Retinal pigment epithelial cell (primary cell): Measurements from ENCODE around the gene PLK3.
"Not testable (repeated sequence)": the region's sequence is repeated elsewhere in the genome, so short reads cannot be mapped to it uniquely, and the experiment has no call there.

ENCODE experiments used
- DNase-seq: peaks from one replicate; pipeline ENCODE4 v3.0.0-alpha.2; 2010; ENCODE audit warnings: low read depth
- H3K4me3 ChIP-seq: 2 replicates; pipeline ENCODE4 v1.5.1; 2011; ENCODE audit warnings: mild to moderate bottlenecking, low read length, control low read depth, moderate library complexity
- TF ChIP-seq, protein P1 (sequence below): conservative IDR thresholded peaks from 2 replicates; pipeline ENCODE4 v1.5.1; 2011; ENCODE audit warnings: low read depth, low read length, control low read depth, inconsistent platforms

PLK3 gene

DNA sequence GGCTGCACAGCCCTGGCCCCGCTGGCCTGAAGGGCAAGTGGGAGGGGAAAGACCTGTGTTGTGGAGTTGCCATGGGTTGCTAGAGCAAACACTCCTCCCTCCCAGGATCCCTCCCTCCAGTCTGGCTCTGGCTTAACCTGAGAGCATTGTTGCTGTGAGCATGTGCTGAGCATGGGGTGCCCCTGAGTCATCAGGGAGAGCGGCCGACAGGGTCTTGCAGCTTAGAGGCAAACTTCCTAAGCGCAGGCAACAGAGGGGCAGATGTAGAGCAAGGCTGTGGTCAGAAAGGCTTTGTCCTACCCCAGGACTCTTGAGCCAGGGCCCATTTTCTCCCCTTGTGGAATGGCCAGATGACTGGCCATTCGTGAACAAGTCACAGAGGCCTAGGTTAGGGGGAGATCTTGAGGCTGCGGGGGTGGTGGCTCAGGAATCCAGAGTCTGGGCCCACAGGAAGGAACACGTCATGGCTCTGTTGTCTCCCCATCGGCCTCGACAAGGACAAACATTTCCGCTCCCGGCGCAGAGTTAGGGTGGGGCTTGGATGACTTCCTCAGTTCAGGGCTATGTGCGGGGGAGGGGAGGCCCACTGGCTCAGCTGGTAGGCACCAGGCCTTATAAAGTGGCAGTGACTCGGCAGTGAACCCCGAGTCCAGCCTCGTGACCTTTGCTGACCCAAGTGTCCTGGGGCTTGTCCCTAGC, 7.3 kb downstream of the PLK3 start:
- TF ChIP-seq, protein P1, sequence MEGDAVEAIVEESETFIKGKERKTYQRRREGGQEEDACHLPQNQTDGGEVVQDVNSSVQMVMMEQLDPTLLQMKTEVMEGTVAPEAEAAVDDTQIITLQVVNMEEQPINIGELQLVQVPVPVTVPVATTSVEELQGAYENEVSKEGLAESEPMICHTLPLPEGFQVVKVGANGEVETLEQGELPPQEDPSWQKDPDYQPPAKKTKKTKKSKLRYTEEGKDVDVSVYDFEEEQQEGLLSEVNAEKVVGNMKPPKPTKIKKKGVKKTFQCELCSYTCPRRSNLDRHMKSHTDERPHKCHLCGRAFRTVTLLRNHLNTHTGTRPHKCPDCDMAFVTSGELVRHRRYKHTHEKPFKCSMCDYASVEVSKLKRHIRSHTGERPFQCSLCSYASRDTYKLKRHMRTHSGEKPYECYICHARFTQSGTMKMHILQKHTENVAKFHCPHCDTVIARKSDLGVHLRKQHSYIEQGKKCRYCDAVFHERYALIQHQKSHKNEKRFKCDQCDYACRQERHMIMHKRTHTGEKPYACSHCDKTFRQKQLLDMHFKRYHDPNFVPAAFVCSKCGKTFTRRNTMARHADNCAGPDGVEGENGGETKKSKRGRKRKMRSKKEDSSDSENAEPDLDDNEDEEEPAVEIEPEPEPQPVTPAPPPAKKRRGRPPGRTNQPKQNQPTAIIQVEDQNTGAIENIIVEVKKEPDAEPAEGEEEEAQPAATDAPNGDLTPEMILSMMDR: no peak
- DNase-seq: peak; percentile 100
- peak overlapping the region; percentile 14 for H3K4me3 ChIP-seq

DNA sequence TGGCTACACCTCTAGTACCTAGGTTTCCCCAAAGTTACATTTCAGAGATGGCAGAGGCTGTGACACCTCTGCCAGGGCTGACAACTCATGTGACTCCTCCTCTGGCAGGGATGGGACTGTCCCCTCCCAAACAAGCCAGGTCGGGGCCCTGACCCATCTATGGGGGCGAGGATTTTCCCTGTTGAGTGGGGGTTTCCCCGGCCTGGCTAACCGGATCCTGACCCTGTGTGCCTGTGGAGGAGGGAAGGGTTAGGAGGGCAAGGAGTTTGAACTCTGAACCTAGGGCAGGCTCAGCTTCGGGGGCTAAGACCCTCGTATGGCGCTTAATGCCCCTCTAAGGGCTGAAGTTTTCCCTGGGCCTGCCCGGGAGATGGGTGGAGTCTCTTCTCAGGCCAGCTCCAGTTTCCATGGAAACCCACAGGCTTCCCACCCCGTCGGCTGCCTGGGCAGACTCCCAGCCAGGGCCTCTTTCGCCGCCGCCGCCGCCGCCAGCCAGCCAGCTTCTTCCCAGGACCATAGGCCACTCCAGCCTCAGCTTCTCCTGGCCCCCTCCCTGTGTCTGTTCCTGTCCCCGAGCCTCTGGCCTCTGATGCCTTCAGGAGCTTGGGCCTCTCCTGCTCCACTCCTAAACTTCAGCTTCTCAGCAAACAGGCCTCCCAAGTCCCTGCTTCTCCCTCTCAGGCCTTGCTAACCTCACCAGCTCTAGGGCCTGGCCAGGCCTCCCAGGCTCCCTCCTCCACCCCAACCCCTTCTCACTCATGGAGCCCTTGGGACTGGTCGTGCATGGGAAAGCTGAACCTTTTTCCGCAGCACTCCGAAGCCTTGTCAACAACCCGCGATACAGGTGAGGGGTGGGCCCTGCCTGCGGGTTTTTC, 8.1 kb downstream of the PLK3 start, which contains the start of gene BTBD19:
Gene BTBD19, plus strand, starts transcription at position 461 of the 875 bp plus-strand sequence. Its CDS starts 298 bp downstream, at position 759.
- peak; percentile 78 for DNase-seq
- H3K4me3 ChIP-seq: peak within 1 kb of the TSS; percentile 59
- TF ChIP-seq, protein P1: no peak

DNA sequence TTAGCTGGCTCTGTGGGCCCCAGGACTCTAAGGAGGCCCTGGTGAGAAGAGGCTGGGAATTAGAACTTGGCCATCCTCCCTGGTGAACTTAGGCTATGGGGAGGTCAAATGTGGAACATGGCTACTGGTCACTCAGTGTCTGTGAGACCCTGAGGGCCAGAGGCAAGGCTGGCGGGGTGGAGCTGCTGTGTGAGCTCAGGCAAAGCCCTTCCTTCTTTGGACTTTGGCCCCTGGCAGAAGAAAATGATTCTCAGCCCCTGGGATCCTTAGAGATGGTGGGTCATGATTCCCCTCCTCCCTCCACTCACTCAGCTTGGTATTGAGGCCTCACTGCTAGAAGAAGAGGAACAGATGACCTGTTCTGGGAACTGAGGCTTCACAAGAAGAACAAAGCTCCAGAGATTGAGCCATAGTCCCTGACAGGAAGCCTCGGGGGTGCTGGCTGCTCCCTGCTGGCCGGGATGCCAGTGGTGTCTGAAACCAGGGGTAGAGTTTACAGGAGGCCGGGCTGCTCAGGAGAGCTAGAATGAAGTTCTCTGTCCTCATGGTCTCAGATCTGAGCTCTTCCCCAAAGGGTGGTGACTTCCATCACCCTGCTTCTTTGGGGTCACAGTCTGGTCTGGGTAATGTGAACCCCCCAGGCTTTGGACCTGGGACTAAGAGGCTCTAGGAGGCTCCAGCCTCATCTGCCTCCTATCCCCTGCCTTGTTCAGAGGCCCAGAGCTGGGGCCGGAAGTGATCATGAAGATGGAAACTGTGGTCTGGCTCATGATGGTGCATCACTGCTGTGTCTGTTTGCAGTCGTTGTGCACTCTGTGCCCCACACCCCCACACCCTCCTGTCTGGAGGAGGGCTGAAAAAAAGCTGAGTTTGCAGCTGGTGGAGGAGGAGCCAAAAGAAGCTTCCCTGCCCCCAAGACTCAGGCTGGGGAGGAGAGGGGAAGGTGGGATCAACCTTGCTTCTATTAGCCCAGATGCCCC, 9.1 kb downstream of the PLK3 start:
- peak overlapping the region; percentile 59 for H3K4me3 ChIP-seq
- no peak for DNase-seq
- TF ChIP-seq, protein P1: peak; percentile 26

DNA sequence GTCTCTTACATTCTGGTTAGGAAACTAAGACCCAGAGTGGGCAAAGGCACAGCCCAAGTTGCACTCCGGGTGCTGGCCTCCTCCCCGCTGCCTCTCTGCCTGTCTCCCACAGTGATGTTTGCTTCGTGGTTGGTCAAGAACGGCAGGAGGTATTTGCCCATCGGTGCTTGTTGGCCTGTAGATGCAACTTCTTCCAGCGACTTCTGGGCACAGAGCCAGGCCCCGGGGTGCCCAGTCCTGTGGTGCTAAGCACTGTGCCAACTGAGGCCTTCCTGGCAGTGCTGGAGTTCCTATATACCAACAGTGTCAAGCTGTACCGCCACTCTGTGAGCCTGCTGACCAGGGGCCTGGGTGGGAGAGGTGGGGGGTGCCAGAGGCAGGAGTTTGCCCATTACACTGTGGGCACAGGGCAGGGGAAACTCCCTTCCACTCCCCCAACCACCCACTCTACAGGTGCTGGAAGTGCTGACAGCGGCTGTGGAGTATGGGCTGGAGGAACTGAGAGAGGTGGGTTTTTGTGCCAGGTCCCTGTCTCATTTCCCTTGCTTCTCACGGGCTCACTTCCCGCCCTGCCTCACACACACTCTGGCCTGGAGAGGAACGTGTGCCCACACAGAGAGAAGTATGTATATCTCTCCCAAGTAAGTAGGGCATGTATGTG, 10.1 kb downstream of the PLK3 start:
- no peak for DNase-seq
- TF ChIP-seq, protein P1: no peak
- peak overlapping the region; percentile 59 for H3K4me3 ChIP-seq

DNA sequence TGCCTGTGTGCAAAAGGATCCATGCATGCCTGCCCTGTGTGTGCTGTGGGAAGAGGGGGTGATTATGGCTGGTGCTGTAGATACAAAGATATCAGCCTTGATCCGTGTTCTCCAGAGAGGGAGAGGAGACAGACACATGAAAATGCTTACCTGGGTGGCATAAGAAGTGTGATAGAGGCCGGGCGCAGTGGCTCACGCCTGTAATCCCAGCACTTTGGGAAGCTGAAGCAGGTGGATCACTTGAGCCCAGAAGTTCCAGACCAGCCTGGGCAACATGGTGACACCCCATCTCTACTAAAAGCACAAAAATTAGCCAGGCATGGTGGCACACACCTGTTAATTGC, 10.6 kb downstream of the PLK3 start:
- DNase-seq, H3K4me3 ChIP-seq: not testable (repeated sequence)

DNA sequence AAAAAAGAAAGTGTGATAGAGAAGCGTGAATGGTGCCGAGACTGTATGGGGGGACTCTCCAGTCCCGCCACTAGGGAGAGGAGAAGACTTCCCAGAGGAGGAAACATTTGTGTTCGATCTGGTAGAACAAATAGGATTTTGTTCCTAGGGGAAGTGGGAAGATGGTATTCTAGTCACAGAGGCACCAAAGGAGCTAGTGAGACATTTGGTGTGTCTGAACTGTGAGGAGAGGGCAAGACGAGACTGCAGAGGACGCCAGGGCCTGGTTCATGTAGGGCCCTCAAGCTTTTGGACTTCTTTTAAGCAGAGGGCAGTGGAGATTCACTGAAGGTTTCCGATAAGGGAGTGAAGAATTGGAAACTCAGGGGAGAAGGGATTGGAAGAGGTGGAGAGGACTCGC, 11.1 kb downstream of the PLK3 start:
- peak overlapping the region; percentile 2 for H3K4me3 ChIP-seq
- TF ChIP-seq, protein P1: no peak
- no peak for DNase-seq
